NCI-H524 treated with DMSO at 0.1 percent for 48 hours (cell line): ENCODE measurements around the gene PBX3.
"Not testable (repeated sequence)": the region's sequence is repeated elsewhere in the genome, so short reads cannot be mapped to it uniquely, and the experiment has no call there.

Source experiments
- DNase-seq: peaks from one replicate; lab custom pipeline; 2025; lab: John Stamatoyannopoulos, UW

Gene PBX3

DNA sequence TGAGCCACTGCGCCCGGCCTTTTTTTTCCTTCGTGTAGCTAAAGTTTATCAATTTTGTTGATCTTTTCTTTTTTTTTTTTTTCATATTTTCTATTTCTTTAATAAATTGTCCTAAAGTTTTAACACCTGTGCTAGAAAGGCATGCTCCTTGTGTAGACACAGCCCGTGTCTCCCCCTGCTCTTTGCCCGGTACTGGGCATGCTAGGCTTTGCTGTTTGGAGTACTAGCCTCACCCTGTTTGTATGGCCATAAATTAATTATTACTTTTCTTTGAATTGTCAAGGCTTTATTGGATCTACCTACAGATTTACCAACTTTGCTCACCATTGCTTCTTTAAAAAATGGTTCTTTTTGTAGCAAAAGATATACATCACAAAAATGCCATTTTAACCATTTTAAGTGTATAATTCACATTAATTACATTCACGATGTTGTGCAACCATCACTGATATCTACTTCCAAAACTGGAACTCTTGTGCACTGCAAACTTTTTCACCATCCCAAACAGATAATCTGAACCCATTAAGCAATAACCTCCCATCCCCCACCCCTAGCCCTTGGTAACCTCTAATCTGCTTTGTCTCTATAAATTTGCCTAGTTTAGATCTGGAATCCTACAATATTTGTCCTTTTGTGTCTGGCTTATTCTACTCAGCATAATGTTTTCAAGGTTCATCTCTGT lies 31.5 kb downstream of the PBX3 start:
- not testable (repeated sequence) for DNase-seq

DNA sequence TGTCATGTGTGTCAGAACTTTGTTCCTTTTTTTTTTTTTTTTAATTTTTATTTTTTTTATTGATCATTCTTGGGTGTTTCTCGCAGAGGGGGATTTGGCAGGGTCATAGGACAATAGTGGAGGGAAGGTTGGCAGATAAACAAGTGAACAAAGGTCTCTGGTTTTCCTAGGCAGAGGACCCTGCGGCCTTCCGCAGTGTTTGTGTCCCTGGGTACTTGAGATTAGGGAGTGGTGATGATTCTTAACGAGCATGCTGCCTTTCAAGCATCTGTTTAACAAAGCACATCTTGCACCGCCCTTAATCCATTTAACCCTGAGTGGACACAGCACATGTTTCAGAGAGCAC lies 32.0 kb downstream of the PBX3 start:
- DNase-seq: not testable (repeated sequence)

DNA sequence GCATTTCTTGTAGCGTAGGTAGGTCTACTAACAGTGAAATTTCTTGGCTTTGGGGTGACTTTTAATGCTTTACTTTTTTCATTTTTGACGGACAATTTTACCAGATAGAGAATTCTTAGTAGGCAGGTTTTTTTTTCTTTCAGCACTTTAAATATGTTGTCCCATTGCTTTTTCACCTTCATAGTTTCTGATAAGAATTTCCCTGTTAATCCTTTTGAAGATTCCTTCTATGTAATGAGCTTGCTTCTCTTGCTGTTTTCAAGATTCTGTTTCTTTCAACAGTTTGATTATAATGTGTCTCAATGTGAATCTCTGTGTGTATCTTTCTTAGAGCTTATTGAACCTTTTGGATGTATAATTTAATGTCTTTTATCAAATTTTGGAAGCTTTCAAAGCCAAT lies 35.5 kb downstream of the PBX3 start:
- DNase-seq: no peak

DNA sequence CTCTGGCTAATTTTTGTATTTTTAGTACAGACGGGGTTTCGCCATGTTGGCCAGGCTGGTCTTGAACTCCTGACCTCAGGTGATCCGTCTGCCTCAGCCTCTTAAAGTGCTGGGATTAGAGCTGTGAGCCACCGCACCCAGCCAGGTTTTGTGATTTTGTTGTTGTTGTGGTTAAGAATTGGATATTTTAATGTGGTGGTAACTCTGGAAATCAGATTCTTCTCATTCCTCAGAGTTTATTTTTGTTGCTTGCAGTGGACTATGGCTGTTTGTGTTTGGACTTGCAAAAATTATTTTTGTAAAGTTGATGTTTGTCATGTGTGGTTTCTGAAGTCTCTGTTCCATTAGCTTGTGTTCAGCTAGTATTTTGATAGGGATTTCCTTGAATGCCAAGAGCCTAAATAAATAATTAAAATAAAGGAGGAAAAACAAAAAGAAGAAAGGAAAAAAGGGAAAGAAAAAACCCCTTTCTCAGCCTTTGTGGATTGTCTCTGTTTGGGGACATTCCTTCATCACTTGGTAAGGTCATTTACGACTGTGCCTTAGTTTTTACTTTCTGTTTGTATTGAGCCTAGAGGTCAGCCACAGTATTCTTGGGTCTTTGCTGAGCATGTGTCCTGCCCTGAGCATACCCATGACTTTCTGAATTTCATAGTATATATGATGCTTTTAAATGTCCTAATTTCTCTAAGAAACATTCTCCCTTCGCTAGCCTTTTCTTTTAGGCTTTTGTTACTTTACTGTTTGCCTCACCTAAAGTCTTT lies 37.3 kb downstream of the PBX3 start:
- DNase-seq: no peak

DNA sequence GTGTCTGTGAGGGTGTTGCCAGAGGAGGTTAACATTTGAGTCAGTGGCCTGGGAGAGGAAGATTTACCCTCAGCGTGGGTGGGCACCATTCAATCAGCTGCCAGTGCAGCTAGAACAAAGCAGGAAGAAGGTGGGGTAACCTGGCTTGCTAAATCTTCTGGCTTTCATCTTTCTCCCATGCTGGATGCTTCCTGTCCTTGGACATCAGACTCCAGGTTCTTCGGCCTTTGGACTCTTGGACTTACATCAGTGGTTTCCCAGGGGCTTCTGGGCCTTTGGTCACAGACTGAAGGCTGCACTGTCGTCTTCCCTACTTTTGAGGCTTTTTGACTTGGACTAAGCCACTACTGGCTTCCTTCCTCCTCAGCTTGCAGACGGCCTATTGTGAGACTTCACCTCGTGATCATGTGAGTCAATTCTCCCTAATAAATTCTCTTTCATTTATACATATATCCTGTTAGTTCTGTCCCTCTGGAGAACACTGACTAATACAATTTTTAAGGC lies 38.1 kb downstream of the PBX3 start:
- no peak for DNase-seq

DNA sequence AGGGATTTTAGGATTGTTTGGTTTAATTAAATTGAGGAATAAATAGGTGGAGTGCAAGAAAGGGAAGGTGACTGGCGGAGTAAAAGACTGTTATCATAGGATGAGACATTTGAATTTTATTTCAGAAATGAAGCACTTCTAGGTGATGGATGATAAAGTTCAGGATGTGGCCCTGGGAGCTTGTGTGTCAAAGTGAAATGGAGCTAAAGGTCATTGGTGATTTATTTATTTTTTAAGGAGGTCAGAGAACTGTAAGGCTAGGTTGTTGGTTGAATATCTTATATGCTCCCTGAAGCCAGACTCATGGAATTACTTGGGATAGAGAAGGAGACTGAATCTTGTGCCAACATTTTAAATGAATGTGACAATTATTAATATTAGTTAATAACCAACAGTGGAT lies 40.5 kb downstream of the PBX3 start:
- DNase-seq: no peak

DNA sequence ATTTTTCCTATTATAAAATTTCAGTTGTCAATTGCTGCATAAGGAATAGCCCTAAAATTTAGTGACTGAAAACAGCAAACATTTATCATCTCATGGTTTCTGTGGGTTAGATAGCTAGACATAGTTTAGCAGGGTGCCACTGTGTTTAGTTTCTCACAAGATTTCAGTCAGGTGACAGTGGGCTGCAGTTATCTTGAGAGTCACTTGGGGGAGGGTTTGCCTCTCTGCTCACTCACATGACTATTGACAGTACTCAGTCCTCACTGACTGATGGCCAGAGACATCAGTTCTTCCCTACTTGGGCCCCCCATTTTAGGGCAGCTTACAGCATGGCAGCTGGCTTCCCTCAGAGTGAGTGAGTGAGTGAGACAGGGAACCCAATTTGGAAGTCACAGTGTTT lies 42.0 kb downstream of the PBX3 start:
- DNase-seq: no peak

DNA sequence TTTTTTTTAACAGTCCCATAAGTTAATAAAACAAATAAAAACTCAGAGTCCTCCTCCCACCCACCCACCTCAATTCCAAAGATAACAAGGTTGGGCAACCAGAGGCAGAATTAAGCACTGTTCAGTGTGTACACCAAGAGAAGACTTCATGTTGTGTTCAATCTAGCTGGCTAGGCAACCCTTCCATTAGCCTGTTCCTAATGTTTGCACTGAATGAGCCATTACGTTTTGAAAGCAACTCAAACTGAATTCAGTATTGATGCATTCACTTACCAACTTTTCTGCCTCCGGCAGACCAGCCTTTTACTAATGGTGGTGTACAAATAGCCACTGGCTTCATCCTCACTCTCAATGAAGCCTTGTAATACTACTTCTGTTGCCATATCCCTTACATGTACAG lies 47.5 kb downstream of the PBX3 start:
- no peak for DNase-seq

DNA sequence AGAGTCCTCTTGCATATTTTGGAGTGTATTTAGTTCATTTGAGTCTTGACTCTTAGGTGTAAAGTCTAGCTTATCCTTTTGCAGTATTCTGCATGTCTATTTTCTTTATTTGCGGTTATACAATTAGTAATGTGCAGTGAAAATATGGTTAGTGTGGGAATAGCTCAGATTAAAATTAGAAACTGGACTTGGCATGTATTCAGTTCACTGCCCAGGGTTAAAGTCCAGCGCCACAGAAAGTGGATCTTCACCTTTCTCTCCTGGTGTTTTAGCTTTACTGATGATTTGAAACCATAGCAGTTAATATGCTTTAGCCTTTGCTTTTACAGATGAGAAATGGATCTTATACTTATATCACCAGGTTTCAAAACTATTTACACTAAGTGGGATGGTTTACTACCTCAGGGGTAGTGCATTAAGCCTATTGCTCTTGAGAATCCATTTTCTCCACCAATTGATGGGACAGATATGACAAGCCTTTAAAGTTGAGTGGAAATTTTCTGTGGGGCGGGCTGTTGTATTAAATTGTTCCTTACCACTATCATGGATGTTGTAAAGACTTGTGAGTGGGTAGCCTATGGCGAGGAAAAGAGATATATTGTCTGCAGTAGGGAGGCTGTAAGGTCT lies 48.9 kb downstream of the PBX3 start:
- DNase-seq: no peak

DNA sequence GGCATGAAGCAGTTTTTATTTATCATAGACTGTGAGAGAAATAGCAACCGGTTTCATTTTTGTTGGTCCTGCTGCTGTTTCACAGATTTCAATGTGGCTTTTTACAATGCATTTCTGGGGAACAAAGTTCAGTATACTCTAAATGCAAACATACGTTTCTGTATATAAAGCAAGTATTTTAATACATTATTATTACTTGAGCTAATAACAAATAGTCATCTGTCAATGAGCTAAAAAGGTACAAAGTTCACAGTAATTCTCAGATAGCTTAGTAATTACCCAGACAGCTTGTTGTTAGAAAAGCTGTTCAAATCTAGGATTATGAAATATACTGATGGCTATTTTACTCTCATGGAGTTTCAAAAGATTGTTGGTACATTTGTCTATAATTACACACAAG lies 50.8 kb downstream of the PBX3 start:
- DNase-seq: no peak

DNA sequence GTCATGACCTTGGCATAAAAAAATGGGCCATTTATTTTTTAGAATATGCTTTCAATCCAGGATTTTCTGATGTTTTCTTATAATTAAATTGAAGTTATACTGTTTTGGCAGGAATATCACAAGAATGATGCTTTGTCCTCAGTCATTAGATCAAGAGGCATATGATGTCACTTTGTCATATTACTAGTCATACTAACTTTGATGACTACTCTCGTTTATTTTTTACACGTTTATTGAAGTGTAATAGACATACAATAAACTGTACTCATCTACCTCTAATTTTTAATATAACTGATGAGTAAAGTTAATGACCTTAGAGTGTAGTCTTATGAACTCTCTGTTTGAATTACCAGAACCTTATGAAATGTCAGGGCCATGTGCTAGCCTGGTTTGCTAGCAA lies 56.4 kb downstream of the PBX3 start:
- no peak for DNase-seq

DNA sequence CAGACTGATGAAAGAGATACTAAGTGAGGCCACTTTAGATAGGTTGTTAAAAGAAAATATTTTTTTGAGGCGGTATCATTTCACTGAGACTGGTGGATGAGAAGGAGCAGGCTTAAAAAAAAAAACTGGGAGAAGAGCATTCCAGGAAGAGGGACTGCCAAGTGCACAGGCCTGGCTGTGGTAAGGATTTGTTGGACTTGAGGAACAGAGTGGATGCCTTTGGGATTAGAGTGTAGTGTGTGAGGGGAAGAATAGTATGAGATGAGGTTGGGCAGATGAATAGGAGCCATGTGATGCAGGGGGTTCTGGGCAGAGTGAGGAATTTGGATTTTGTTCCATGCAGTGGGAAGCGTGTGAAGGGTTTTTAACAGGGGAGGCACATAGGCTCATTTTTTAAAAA lies 57.9 kb downstream of the PBX3 start:
- DNase-seq: no peak

DNA sequence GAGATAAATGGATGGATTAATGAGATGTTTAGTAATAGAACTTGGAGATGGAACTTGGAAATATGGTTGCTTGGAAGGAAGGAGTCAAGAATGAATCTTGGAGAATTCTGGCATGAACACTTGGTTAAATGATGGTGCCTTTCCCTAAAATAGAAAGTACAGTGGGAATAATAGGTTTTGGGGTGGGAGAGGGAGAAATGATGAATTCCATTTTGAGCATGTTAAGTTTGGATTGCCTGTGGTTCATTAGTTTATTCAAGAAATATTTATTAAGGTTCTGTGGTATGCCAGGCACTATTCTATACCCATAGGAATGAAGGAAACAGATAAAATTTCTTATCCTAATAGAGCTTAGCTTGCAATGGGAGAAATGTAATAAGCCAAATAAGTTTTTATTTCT lies 58.4 kb downstream of the PBX3 start:
- no peak for DNase-seq

DNA sequence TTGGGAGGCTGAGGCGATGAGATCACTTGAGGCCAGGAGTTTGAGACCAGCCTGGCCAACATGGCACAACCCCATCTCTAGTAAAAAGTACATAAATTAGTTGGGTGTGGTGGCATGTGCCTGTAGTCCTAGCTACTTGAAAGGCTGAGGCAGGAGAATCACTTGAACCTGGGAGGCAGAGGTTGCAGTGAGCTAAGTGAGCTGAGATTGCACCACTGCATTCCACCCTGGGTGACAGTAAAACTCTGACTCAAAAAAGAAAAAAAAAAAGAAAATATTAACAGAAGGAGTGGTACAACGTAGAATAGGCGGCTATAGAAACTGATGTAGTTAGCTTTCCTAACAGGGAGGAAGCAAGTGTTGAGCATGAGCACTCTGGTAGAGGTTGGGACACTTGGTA lies 59.9 kb downstream of the PBX3 start:
- no peak for DNase-seq

DNA sequence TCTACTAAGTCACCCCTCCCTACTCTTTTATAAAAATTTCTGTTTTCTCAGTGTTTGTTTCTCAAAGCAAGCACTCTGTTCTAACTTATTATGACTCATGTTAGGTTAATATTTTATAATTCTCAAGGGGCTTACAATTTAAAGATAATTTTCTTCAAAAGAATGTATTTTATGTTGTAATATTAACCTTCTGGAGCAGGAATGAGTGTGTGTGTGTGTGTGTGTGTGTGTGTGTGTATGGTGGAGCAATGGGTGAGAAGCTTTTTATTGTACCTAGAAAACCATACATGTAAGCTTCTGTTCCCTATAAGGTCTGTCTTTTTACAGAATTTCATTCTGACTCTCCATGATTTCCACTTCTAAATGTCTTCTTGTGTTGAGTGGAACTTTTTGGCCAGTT lies 63.0 kb downstream of the PBX3 start:
- no peak for DNase-seq

DNA sequence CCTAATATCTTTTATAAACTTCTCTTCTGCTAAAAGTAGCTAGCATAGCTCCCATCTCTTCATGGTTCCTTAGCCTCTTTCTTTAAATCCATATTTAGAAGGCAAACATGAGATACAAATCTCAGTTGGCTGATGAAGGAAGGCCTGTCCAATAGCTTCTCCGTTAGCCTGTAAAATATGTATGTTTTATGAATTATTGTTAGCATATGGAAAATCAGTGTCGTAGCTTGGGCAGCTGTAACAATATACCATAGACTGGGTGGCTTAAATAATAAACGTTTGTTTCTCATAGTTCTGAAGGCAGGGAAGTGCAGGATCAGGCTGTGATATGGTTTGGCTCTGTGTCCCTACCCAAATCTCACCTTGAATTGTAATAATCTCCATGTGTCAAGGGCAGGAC lies 63.8 kb downstream of the PBX3 start:
- DNase-seq: no peak

DNA sequence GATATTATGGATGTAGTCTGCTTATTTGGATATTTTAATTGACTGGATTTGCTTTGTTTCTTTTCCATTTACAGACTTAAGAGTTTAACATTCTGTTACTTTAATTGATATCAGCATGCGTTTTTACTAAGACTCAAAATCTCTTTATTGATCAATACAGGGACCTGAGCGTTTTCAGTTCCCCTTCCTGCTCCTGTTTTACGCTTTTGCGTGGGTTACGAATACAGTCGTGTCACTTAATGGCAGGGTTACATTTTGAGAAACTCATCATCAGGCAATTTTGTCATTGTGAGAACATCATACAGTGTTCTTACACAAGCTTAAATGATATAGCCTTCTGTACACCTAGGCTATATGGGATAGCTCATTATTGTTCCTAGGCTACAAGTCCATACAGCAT lies 65.2 kb downstream of the PBX3 start:
- DNase-seq: no peak

DNA sequence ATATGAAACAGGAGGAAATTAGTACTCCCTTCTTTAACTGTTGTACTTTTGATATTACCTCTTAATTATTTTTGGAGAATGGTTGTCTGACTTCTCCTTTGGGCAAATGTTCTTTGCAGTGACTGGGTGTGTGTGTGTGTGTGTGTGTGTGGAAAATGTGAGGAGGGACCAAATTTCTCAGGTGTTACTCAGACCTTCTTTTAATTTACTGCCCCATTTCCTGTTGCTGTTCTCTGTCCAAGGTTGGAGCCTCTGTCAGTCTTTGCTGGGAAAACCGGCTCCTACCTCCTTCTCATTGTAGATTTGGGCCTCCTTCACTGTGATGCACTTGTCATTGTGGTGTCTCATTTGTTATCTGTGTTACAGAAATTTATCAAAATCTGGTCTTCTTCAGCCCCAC lies 68.4 kb downstream of the PBX3 start:
- DNase-seq: no peak

DNA sequence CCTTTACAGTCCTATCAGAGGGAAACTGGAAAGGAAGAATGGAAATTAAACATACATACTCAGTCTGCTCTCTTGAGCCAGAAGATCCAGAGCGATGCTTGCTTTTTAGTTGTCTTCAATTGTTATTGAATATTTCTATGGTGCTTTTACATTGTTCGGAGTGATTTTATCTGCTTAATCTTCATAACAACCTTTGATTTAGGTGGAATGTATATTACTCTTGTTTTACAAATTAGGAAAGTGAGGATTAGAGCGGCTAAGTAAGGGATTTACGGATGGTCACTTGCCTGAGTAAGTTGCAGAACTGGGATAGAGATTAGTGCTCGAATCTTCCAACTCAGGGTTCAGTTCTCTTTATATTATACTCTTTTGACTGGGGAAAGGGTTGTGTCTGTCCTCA lies 69.1 kb downstream of the PBX3 start:
- no peak for DNase-seq

DNA sequence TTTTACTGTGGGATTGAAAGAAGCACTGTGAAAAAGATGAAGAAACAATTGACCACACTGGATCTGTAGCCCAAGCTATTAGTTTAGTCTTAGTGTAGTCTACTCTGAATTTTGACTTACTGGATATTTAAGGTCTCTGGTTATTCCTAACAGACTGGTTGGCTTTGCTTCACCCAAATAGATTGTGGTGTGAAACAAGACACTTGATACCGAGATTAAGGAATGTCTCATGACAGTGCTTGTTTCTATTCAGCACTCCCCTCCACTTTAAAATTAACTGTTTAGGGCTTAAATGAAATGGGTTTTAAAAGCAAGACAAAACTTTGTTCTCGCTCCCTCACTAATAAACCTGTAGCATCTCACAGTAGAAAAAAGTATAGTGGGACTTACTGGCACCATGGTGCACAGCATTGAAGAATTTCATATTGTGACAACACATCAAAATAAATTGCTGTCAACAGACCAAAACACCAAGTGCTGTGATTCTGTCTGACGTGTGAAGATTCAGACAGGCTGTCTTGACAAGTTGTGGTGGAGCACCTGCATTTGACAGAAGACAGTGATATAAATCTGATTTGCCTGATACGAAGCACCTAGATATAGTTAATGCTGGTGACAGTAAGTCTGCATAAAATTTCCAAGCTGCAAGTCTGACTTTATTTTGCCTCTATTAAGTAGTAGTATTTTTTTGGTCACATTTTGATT lies 73.1 kb downstream of the PBX3 start:
- DNase-seq: no peak

DNA sequence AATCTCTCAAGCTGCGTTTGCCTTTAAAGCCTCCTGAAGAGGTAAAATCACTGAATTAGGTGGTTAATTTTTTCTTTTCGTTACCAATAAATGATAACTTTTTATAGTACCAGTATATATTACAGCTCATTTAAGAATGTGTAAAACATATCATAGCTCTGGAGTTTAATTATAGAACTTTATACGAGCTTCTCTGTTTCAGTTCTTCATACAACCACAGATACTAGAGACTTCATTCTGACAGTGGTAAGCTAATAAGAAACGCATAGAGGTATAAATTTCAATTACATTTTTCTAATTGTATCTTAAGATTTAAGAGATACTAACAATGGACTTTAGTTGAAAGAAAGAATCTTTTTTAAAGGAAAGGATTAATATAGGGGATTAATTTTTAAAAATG lies 73.9 kb downstream of the PBX3 start:
- DNase-seq: no peak

DNA sequence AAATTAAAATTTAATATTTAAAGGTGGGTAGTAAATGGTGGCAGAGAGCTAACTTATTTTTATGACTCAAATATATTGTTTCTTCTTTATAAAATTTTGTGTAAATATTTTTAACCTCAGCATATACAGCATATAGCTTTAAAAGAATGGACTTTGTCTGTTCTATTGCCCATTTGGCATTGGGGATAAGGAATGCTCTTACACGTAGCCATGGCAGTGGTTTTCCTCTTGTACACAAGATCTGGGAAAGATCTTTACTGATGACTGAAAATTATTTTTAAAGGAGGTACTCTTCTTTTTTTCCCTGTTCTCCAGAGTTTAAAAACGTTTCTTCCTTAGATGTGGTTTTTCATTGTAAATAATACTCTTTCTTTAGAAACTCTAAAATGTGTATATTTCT lies 75.0 kb downstream of the PBX3 start:
- DNase-seq: no peak

DNA sequence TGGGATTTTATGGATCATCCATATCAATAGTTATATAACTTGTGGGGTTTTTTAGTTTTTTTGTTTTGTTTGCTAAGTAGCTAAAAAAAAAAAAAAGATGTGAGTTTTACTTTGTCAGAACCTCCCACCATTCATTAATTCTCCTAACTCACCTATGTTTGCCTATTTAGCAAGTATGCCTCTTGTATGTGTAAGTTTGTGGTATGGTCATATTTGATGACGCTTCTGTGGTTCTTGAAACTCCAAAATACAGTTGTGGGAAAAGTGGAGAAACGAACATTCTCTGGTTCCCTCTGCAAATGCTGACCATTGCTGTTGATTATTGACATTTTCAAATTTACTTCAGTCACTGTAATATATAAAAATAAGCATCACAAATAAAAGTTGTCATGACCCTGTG lies 75.7 kb downstream of the PBX3 start:
- DNase-seq: no peak
